ENCODE data around the gene SEC61A1.

The SEC61A1 gene

GRCh38 chr3:128071771-128072453 is 19.7 kb downstream of the SEC61A1 start:
- Histone ChIP-seq H3K14ac (ENCODE audit: low read length) (no peak overlapping the region), H3K9me3 (replicated peaks in 1 of 2; ENCODE audit: control insufficient read depth in 2 of 2, insufficient read depth in 1 of 2, low read depth in 1 of 2, low read length in 2 of 2) (no peaks in the 10 kb centered on the region), H3K27ac (replicated peaks; ENCODE audit: low read length) (no peak overlapping the region), H3K27me3 (ENCODE audit: control insufficient read depth in 3 of 3, insufficient read depth in 3 of 3, low read depth in 1 of 3, low read length in 3 of 3) (peaks cover 0 to 12% (median 0%) of the 10 kb centered on the region in 3 experiments), H3K4me1 (ENCODE audit: control insufficient read depth in 2 of 2, insufficient read depth in 1 of 2, low read depth in 1 of 2, low read length in 2 of 2) (peaks cover 0 to 15% of the 10 kb centered on the region in 2 donors), H3K4me3 (ENCODE audit: low read length in 2 of 2) (no peak overlapping the region), H2BK5ac (ENCODE audit: low read length) (peak overlapping the region; percentile 28), H3K4me2 (ENCODE audit: insufficient read depth, low read length, poor library complexity, severe bottlenecking) (no peak overlapping the region), H3K23ac (ENCODE audit: low read depth, low read length, poor library complexity) (no peak overlapping the region), H2BK12ac (ENCODE audit: low read length) (no peak overlapping the region), H2BK15ac (ENCODE audit: low read length) (no peak overlapping the region), H3K9ac (ENCODE audit: low read depth, low read length, poor library complexity) (no peak overlapping the region), H3K4ac (ENCODE audit: low read length) (no peak overlapping the region), H3K18ac (ENCODE audit: low read length) (no peak overlapping the region), H2AFZ (ENCODE audit: low read length) (no peak overlapping the region), H2AK5ac (ENCODE audit: low read depth, low read length) (no peak overlapping the region), H3K36me3 (replicated peaks in 1 of 2; ENCODE audit: control insufficient read depth in 2 of 2, insufficient read depth in 2 of 2, low read length in 2 of 2) (peaks cover 46 to 84% of the 10 kb centered on the region in 2 donors), H2BK120ac (ENCODE audit: low read depth, low read length) (no peak overlapping the region), H3K79me1 (ENCODE audit: low read depth, low read length) (peaks cover 5% of the 10 kb centered on the region), H4K8ac (ENCODE audit: low read depth, low read length) (no peak overlapping the region), H4K91ac (ENCODE audit: low read depth, low read length, poor library complexity) (no peak overlapping the region)
- DNase-seq (ENCODE audit: low spot score): no peak
- WGBS, 2 donors (ENCODE audit: extremely low coverage in 2 of 2, insufficient read length in 2 of 2, insufficient replicate concordance in 1 of 2): no CpG with 5 or more reads among the region's 11 CpGs

- H4K91ac ChIP-seq (ENCODE audit: low read depth, low read length, poor library complexity): no peak overlapping the region
- no peak overlapping the region for H2BK12ac ChIP-seq (ENCODE audit: low read length)
- H2BK15ac ChIP-seq (ENCODE audit: low read length): no peak overlapping the region
- no peak overlapping the region for H3K18ac ChIP-seq (ENCODE audit: low read length)
- H3K4ac ChIP-seq (ENCODE audit: low read length): no peak overlapping the region
- no CpG with 5 or more reads among the region's 13 CpGs for WGBS, 2 donors (ENCODE audit: extremely low coverage in 2 of 2, insufficient read length in 2 of 2, insufficient replicate concordance in 1 of 2)
- no peaks in the 10 kb centered on the region for H3K9me3 ChIP-seq (replicated peaks in 1 of 2; ENCODE audit: control insufficient read depth in 2 of 2, insufficient read depth in 1 of 2, low read depth in 1 of 2, low read length in 2 of 2)
- no peak overlapping the region for H2AFZ ChIP-seq (ENCODE audit: low read length)
- no peak overlapping the region for H3K4me3 ChIP-seq (ENCODE audit: low read length in 2 of 2)
- H3K4me1 ChIP-seq (ENCODE audit: control insufficient read depth in 2 of 2, insufficient read depth in 1 of 2, low read depth in 1 of 2, low read length in 2 of 2): peaks cover 0 to 18% of the 10 kb centered on the region in 2 donors
- peaks cover 0 to 16% (median 0%) of the 10 kb centered on the region in 3 experiments for H3K27me3 ChIP-seq (ENCODE audit: control insufficient read depth in 3 of 3, insufficient read depth in 3 of 3, low read depth in 1 of 3, low read length in 3 of 3)
- no peak overlapping the region for H2BK5ac ChIP-seq (ENCODE audit: low read length)
- no peak overlapping the region for H3K4me2 ChIP-seq (ENCODE audit: insufficient read depth, low read length, poor library complexity, severe bottlenecking)
- peak overlapping the region; percentile 16 for H3K23ac ChIP-seq (ENCODE audit: low read depth, low read length, poor library complexity)
- no peak overlapping the region for H2AK5ac ChIP-seq (ENCODE audit: low read depth, low read length)
- no peak overlapping the region for H3K9ac ChIP-seq (ENCODE audit: low read depth, low read length, poor library complexity)
- peaks cover 5% of the 10 kb centered on the region for H3K79me1 ChIP-seq (ENCODE audit: low read depth, low read length)
- no peak overlapping the region for H3K14ac ChIP-seq (ENCODE audit: low read length)
- no peak for DNase-seq (ENCODE audit: low spot score)
- H2BK120ac ChIP-seq (ENCODE audit: low read depth, low read length): no peak overlapping the region
- H4K8ac ChIP-seq (ENCODE audit: low read depth, low read length): no peak overlapping the region
- H3K36me3 ChIP-seq (replicated peaks in 1 of 2; ENCODE audit: control insufficient read depth in 2 of 2, insufficient read depth in 2 of 2, low read length in 2 of 2): peaks cover 40 to 81% of the 10 kb centered on the region in 2 donors
- H3K27ac ChIP-seq (replicated peaks; ENCODE audit: low read length): no peak overlapping the region
Measured at GRCh38 chr3:128072454-128073184, 20.4 kb downstream of the SEC61A1 start.

GRCh38 chr3:128073185-128073725 is 21.0 kb downstream of the SEC61A1 start:
- no peak overlapping the region for H2BK12ac ChIP-seq (ENCODE audit: low read length)
- no peak overlapping the region for H2AFZ ChIP-seq (ENCODE audit: low read length)
- H2BK5ac ChIP-seq (ENCODE audit: low read length): no peak overlapping the region
- peaks cover 5% of the 10 kb centered on the region for H3K79me1 ChIP-seq (ENCODE audit: low read depth, low read length)
- H3K14ac ChIP-seq (ENCODE audit: low read length): no peak overlapping the region
- no peak overlapping the region for H3K18ac ChIP-seq (ENCODE audit: low read length)
- H3K9ac ChIP-seq (ENCODE audit: low read depth, low read length, poor library complexity): no peak overlapping the region
- DNase-seq (ENCODE audit: low spot score): no peak
- no peak overlapping the region for H2BK15ac ChIP-seq (ENCODE audit: low read length)
- no CpG with 5 or more reads among the region's 6 CpGs for WGBS, 2 donors (ENCODE audit: extremely low coverage in 2 of 2, insufficient read length in 2 of 2, insufficient replicate concordance in 1 of 2)
- H3K4me3 ChIP-seq (ENCODE audit: low read length in 2 of 2): no peak overlapping the region
- peaks cover 0 to 16% (median 0%) of the 10 kb centered on the region in 3 experiments for H3K27me3 ChIP-seq (ENCODE audit: control insufficient read depth in 3 of 3, insufficient read depth in 3 of 3, low read depth in 1 of 3, low read length in 3 of 3)
- no peak overlapping the region for H3K4ac ChIP-seq (ENCODE audit: low read length)
- no peak overlapping the region for H2BK120ac ChIP-seq (ENCODE audit: low read depth, low read length)
- H3K27ac ChIP-seq (replicated peaks; ENCODE audit: low read length): no peak overlapping the region
- H3K4me2 ChIP-seq (ENCODE audit: insufficient read depth, low read length, poor library complexity, severe bottlenecking): no peak overlapping the region
- H3K36me3 ChIP-seq (replicated peaks in 1 of 2; ENCODE audit: control insufficient read depth in 2 of 2, insufficient read depth in 2 of 2, low read length in 2 of 2): peaks cover 35 to 81% of the 10 kb centered on the region in 2 donors
- peaks cover 0 to 19% of the 10 kb centered on the region in 2 donors for H3K4me1 ChIP-seq (ENCODE audit: control insufficient read depth in 2 of 2, insufficient read depth in 1 of 2, low read depth in 1 of 2, low read length in 2 of 2)
- H4K8ac ChIP-seq (ENCODE audit: low read depth, low read length): no peak overlapping the region
- H3K23ac ChIP-seq (ENCODE audit: low read depth, low read length, poor library complexity): no peak overlapping the region
- no peak overlapping the region for H4K91ac ChIP-seq (ENCODE audit: low read depth, low read length, poor library complexity)
- no peak overlapping the region for H2AK5ac ChIP-seq (ENCODE audit: low read depth, low read length)
- no peaks in the 10 kb centered on the region for H3K9me3 ChIP-seq (replicated peaks in 1 of 2; ENCODE audit: control insufficient read depth in 2 of 2, insufficient read depth in 1 of 2, low read depth in 1 of 2, low read length in 2 of 2)

- no peak overlapping the region for H2AK5ac ChIP-seq (ENCODE audit: low read depth, low read length)
- H3K18ac ChIP-seq (ENCODE audit: low read length): no peak overlapping the region
- H4K8ac ChIP-seq (ENCODE audit: low read depth, low read length): no peak overlapping the region
- H2BK5ac ChIP-seq (ENCODE audit: low read length): no peak overlapping the region
- no peak overlapping the region for H3K14ac ChIP-seq (ENCODE audit: low read length)
- H3K9me3 ChIP-seq (replicated peaks in 1 of 2; ENCODE audit: control insufficient read depth in 2 of 2, insufficient read depth in 1 of 2, low read depth in 1 of 2, low read length in 2 of 2): no peaks in the 10 kb centered on the region
- peaks cover 5% of the 10 kb centered on the region for H3K79me1 ChIP-seq (ENCODE audit: low read depth, low read length)
- H2AFZ ChIP-seq (ENCODE audit: low read length): no peak overlapping the region
- H3K4me2 ChIP-seq (ENCODE audit: insufficient read depth, low read length, poor library complexity, severe bottlenecking): no peak overlapping the region
- peaks cover 29 to 81% of the 10 kb centered on the region in 2 donors for H3K36me3 ChIP-seq (replicated peaks in 1 of 2; ENCODE audit: control insufficient read depth in 2 of 2, insufficient read depth in 2 of 2, low read length in 2 of 2)
- H3K27ac ChIP-seq (replicated peaks; ENCODE audit: low read length): no peak overlapping the region
- H2BK12ac ChIP-seq (ENCODE audit: low read length): no peak overlapping the region
- H3K4me3 ChIP-seq (ENCODE audit: low read length in 2 of 2): no peak overlapping the region
- H2BK15ac ChIP-seq (ENCODE audit: low read length): no peak overlapping the region
- no peak for DNase-seq (ENCODE audit: low spot score)
- no CpG with 5 or more reads among the region's 2 CpGs for WGBS, 2 donors (ENCODE audit: extremely low coverage in 2 of 2, insufficient read length in 2 of 2, insufficient replicate concordance in 1 of 2)
- H4K91ac ChIP-seq (ENCODE audit: low read depth, low read length, poor library complexity): no peak overlapping the region
- no peak overlapping the region for H2BK120ac ChIP-seq (ENCODE audit: low read depth, low read length)
- no peak overlapping the region for H3K9ac ChIP-seq (ENCODE audit: low read depth, low read length, poor library complexity)
- H3K27me3 ChIP-seq (ENCODE audit: control insufficient read depth in 3 of 3, insufficient read depth in 3 of 3, low read depth in 1 of 3, low read length in 3 of 3): peaks cover 0 to 16% (median 0%) of the 10 kb centered on the region in 3 experiments
- H3K4me1 ChIP-seq (ENCODE audit: control insufficient read depth in 2 of 2, insufficient read depth in 1 of 2, low read depth in 1 of 2, low read length in 2 of 2): peaks cover 0 to 19% of the 10 kb centered on the region in 2 donors
- no peak overlapping the region for H3K23ac ChIP-seq (ENCODE audit: low read depth, low read length, poor library complexity)
- H3K4ac ChIP-seq (ENCODE audit: low read length): no peak overlapping the region
Measured at GRCh38 chr3:128073807-128074206, 21.6 kb downstream of the SEC61A1 start.

Data from neuronal stem cell (in vitro differentiated cells).